K562 (cell line): ENCODE measurements around the gene PDF. TPM values are rescaled to one million over a fixed set of nuclear protein-coding genes. Genes with fewer than 3 reads are reported as not detected.
A peak's percentile ranks its signal among the peaks of the same experiment; 100 is the strongest.

Experiments used
- FOS ChIP-seq: IDR thresholded peaks from 3 replicates; pipeline ENCODE4 v1.6.1; 2011; ENCODE audit not compliant: insufficient read length; ENCODE audit errors: extremely low read depth
- KHSRP ChIP-seq: fragments of 450-650 bp; IDR thresholded peaks from 2 replicates; pipeline ENCODE4 v1.6.1; 2017
- NUFIP1 ChIP-seq: fragments of 450-650 bp; IDR thresholded peaks from 2 replicates; pipeline ENCODE4 v1.6.1; 2018; ENCODE audit not compliant: partially characterized antibody
- POLR2H ChIP-seq: IDR thresholded peaks from 2 replicates; pipeline ENCODE4 v1.6.1; 2016; ENCODE audit warnings: missing genetic modification characterization, low read depth, mild to moderate bottlenecking, control low read depth, missing compliant biosample characterization, moderate library complexity
- RBBP5 ChIP-seq: fragments of 200-600 bp; sonication (generic); IDR thresholded peaks from 2 replicates; pipeline ENCODE4 v1.6.1; 2012; ENCODE audit warnings: borderline replicate concordance, mild to moderate bottlenecking, low read length, control low read depth, inconsistent platforms; ENCODE audit not compliant: insufficient read depth, poor library complexity, severe bottlenecking
- SRSF7 ChIP-seq: fragments of 200-400 bp; formaldehyde crosslinking; optimal IDR thresholded peaks from 2 replicates; pipeline ENCODE3; 2017; ENCODE audit warnings: mild to moderate bottlenecking, low read depth, low read length
- polyA plus RNA-seq, 8 experiments: library from polyadenylated mRNA; depleted of rRNA in 4 of 8; stranded (reverse) in 5 of 8; unstranded in 3 of 8; fragments of >200 nt; fragmentation: Nextera tagmentation in 2 of 8; fragmentation: Illumina TruSeq in 1 of 8; extraction: Ambion mirVana in 2 of 8; extraction: Trizol in 1 of 8; gene quantifications; 2 replicates each; pipeline versions ENCODE4 v1.2.1 to v1.2.3, GENCODE V29; 2011 to 2014; ENCODE audit warnings: inconsistent platforms in 1 of 8, missing spikeins in 1 of 8
- total RNA-seq, 7 experiments: library from RNA; depleted of rRNA in 6 of 7; stranded (reverse); fragments of >200 nt in 6 of 7; fragmentation: Illumina TruSeq in 2 of 7; extraction: Trizol in 2 of 7; gene quantifications; 2 replicates each; pipeline versions ENCODE4 v1.2.1 to v1.2.3, GENCODE V29; 2011 to 2021; ENCODE audit warnings: low replicate concordance in 1 of 7
- TF ChIP-seq, protein P1 (sequence below), 2 experiments: fragments of 450-650 bp; formaldehyde crosslinking in 1 of 2; IDR thresholded peaks; 2 replicates each; pipeline versions ENCODE4 v1.4.0 to v1.6.1; 2014 to 2020; ENCODE audit warnings: mild to moderate bottlenecking in 2 of 2, borderline replicate concordance in 1 of 2, low read depth in 1 of 2
- TF ChIP-seq, protein P2 (sequence below), 2 experiments: fragments of 450-650 bp in 1 of 2; sonication (generic) in 1 of 2; formaldehyde crosslinking in 1 of 2; IDR thresholded peaks; 2 replicates each; pipeline versions ENCODE4 v1.7.1 to v1.9.0; 2016 to 2022; ENCODE audit warnings: inconsistent platforms in 1 of 2, mild to moderate bottlenecking in 1 of 2, missing genetic modification reagents in 1 of 2

The PDF gene
- total and polyA plus RNA-seq, 9 of the 15 experiments (the other 6 are each of a cell fraction or from before 2014, with no cell fraction given), result 0.15 to 72.4 (median 5.6) TPM

DNA sequence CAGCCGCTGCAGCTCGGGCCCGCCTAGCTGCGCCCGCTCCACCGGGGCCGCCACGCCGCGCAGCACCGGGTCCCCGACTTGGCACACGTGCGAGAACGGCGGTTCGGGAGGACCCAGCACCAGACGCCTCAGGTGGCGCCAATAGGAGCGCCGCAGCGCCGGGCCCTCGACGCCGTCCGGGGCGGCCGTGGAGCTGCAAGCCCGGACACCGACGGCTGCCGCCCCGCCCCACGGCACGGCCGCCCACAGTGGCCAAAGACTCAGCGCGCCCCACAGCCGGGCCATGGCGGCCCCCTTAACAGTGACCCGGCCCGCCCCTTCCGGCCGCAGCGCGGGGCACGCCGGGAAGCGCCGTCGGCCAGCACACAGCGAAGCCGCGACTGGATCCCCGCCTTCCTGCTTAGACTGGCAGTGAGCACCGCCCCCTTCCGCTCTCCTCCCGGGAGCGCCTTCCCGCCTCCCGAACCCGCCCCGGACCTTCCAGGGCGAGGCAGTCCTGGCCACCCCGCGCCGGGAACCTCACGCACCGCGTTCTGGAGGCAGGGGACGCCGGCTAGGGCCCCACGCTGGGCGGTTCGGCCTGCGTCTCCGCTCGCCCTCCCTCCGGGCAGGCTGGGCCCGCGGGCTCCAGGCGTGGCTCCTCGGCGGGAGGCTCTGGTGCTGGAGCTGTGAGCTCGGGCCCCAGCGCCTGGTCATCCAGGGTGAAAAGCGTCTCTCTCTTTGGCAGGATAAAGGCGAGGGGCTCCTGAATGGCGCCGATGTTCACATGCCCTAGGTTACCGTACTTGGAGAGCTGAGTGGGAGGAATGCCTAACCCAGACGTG, at the start of gene PDF (continued):
- TF ChIP-seq, protein P1, sequence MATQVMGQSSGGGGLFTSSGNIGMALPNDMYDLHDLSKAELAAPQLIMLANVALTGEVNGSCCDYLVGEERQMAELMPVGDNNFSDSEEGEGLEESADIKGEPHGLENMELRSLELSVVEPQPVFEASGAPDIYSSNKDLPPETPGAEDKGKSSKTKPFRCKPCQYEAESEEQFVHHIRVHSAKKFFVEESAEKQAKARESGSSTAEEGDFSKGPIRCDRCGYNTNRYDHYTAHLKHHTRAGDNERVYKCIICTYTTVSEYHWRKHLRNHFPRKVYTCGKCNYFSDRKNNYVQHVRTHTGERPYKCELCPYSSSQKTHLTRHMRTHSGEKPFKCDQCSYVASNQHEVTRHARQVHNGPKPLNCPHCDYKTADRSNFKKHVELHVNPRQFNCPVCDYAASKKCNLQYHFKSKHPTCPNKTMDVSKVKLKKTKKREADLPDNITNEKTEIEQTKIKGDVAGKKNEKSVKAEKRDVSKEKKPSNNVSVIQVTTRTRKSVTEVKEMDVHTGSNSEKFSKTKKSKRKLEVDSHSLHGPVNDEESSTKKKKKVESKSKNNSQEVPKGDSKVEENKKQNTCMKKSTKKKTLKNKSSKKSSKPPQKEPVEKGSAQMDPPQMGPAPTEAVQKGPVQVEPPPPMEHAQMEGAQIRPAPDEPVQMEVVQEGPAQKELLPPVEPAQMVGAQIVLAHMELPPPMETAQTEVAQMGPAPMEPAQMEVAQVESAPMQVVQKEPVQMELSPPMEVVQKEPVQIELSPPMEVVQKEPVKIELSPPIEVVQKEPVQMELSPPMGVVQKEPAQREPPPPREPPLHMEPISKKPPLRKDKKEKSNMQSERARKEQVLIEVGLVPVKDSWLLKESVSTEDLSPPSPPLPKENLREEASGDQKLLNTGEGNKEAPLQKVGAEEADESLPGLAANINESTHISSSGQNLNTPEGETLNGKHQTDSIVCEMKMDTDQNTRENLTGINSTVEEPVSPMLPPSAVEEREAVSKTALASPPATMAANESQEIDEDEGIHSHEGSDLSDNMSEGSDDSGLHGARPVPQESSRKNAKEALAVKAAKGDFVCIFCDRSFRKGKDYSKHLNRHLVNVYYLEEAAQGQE (IDR thresholded peaks at IDR 0.05; ENCODE audit: borderline replicate concordance), result peak; percentile 90
- TF ChIP-seq, protein P1 (CRISPR knock-in tag; IDR thresholded peaks at IDR 0.05; ENCODE audit: low read depth), result peak; percentile 79; the same call in 1 of the 2 replicates
- TF ChIP-seq FOS (no peak), SRSF7 (no peak), NUFIP1 (no peak), POLR2H (tag) (peak; percentile 87), KHSRP (no peak), RBBP5 (peak; percentile 94)
- TF ChIP-seq, protein P2, sequence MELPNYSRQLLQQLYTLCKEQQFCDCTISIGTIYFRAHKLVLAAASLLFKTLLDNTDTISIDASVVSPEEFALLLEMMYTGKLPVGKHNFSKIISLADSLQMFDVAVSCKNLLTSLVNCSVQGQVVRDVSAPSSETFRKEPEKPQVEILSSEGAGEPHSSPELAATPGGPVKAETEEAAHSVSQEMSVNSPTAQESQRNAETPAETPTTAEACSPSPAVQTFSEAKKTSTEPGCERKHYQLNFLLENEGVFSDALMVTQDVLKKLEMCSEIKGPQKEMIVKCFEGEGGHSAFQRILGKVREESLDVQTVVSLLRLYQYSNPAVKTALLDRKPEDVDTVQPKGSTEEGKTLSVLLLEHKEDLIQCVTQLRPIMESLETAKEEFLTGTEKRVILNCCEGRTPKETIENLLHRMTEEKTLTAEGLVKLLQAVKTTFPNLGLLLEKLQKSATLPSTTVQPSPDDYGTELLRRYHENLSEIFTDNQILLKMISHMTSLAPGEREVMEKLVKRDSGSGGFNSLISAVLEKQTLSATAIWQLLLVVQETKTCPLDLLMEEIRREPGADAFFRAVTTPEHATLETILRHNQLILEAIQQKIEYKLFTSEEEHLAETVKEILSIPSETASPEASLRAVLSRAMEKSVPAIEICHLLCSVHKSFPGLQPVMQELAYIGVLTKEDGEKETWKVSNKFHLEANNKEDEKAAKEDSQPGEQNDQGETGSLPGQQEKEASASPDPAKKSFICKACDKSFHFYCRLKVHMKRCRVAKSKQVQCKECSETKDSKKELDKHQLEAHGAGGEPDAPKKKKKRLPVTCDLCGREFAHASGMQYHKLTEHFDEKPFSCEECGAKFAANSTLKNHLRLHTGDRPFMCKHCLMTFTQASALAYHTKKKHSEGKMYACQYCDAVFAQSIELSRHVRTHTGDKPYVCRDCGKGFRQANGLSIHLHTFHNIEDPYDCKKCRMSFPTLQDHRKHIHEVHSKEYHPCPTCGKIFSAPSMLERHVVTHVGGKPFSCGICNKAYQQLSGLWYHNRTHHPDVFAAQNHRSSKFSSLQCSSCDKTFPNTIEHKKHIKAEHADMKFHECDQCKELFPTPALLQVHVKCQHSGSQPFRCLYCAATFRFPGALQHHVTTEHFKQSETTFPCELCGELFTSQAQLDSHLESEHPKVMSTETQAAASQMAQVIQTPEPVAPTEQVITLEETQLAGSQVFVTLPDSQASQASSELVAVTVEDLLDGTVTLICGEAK (IDR thresholded peaks at IDR 0.05), result peak; percentile 85
- TF ChIP-seq, protein P2 (CRISPR knock-in tag; IDR thresholded peaks at IDR 0.05), result no peak
